ENCODE measurements around the gene USP7. TPM values are rescaled to one million over a fixed set of nuclear protein-coding genes. Genes with fewer than 3 reads are reported as not detected.

USP7 gene
- total and polyA plus RNA-seq, 10 of the 15 experiments (the other 5 are each of a cell fraction or from before 2014, with no cell fraction given): 16.2 to 133 (median 60.5) TPM

DNA sequence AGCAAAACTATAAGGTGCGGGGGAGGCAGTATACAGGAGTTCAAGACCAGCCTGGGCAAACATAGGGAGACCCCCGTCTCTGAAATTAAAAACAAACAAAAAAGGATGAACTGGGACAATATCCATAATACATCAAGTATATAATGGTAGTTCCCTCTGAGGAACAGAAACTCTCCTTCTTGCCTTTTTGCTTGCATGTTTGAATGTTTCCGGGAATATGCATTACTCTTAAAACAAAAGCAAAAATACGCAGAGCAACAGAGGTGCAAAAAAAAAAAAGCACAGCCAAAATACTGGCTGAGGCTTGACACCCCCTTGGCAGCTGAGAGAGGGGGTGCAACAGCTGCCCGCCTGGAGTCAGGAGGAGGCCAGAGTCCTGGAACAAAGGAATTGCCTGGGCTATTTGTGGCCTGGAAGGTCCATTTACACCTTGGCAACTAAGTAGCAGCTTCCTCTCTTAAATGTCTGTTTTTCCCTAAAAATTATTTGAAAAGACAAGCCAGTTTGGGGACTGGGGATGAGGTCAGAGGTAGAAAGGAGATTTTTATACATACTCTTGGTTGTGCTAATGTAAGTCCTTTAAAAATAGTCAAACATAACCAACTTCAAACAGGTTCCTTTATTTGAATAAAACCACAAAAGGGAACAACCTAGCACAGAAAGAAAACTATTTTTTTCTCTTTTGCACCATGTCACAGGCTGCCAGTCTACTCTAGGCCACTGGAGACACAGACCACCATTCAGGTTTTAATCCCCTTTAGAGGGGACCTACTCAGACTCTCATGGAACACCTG, 19.5 kb downstream of the USP7 start (continued):
- TF ChIP-seq, protein P1, sequence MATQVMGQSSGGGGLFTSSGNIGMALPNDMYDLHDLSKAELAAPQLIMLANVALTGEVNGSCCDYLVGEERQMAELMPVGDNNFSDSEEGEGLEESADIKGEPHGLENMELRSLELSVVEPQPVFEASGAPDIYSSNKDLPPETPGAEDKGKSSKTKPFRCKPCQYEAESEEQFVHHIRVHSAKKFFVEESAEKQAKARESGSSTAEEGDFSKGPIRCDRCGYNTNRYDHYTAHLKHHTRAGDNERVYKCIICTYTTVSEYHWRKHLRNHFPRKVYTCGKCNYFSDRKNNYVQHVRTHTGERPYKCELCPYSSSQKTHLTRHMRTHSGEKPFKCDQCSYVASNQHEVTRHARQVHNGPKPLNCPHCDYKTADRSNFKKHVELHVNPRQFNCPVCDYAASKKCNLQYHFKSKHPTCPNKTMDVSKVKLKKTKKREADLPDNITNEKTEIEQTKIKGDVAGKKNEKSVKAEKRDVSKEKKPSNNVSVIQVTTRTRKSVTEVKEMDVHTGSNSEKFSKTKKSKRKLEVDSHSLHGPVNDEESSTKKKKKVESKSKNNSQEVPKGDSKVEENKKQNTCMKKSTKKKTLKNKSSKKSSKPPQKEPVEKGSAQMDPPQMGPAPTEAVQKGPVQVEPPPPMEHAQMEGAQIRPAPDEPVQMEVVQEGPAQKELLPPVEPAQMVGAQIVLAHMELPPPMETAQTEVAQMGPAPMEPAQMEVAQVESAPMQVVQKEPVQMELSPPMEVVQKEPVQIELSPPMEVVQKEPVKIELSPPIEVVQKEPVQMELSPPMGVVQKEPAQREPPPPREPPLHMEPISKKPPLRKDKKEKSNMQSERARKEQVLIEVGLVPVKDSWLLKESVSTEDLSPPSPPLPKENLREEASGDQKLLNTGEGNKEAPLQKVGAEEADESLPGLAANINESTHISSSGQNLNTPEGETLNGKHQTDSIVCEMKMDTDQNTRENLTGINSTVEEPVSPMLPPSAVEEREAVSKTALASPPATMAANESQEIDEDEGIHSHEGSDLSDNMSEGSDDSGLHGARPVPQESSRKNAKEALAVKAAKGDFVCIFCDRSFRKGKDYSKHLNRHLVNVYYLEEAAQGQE (IDR thresholded peaks at IDR 0.05; ENCODE audit: low read depth, low read length): no peak
- peak; percentile 33; the same call in 1 of the 2 replicates for TF ChIP-seq DPF2 (IDR thresholded peaks at IDR 0.05)
- TF ChIP-seq NR2C2 (IDR thresholded peaks at IDR 0.05; ENCODE audit: borderline replicate concordance, control insufficient read depth, insufficient read length, low read depth): no peak
- TF ChIP-seq YY1 (IDR thresholded peaks at IDR 0.05; ENCODE audit: low read depth, low read length): no peak
- TF ChIP-seq, protein P2, sequence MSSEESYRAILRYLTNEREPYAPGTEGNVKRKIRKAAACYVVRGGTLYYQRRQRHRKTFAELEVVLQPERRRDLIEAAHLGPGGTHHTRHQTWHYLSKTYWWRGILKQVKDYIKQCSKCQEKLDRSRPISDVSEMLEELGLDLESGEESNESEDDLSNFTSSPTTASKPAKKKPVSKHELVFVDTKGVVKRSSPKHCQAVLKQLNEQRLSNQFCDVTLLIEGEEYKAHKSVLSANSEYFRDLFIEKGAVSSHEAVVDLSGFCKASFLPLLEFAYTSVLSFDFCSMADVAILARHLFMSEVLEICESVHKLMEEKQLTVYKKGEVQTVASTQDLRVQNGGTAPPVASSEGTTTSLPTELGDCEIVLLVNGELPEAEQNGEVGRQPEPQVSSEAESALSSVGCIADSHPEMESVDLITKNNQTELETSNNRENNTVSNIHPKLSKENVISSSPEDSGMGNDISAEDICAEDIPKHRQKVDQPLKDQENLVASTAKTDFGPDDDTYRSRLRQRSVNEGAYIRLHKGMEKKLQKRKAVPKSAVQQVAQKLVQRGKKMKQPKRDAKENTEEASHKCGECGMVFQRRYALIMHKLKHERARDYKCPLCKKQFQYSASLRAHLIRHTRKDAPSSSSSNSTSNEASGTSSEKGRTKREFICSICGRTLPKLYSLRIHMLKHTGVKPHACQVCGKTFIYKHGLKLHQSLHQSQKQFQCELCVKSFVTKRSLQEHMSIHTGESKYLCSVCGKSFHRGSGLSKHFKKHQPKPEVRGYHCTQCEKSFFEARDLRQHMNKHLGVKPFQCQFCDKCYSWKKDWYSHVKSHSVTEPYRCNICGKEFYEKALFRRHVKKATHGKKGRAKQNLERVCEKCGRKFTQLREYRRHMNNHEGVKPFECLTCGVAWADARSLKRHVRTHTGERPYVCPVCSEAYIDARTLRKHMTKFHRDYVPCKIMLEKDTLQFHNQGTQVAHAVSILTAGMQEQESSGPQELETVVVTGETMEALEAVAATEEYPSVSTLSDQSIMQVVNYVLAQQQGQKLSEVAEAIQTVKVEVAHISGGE (CRISPR knock-in tag; IDR thresholded peaks at IDR 0.05): no peak
- no peak for TF ChIP-seq CBX5 (IDR thresholded peaks at IDR 0.05; ENCODE audit: low read depth)
- no peak for TF ChIP-seq SMARCA5 (IDR thresholded peaks at IDR 0.05)
- TF ChIP-seq EED (IDR thresholded peaks at IDR 0.05; ENCODE audit: low read depth): peak; percentile 41; the same call in 1 of the 2 replicates
- no peak for TF ChIP-seq SREBF2 (IDR thresholded peaks at IDR 0.05; ENCODE audit: low read length)
- TF ChIP-seq IKZF1 (conservative IDR thresholded peaks at IDR 0.05): peak; percentile 55
- TF ChIP-seq, protein P3, sequence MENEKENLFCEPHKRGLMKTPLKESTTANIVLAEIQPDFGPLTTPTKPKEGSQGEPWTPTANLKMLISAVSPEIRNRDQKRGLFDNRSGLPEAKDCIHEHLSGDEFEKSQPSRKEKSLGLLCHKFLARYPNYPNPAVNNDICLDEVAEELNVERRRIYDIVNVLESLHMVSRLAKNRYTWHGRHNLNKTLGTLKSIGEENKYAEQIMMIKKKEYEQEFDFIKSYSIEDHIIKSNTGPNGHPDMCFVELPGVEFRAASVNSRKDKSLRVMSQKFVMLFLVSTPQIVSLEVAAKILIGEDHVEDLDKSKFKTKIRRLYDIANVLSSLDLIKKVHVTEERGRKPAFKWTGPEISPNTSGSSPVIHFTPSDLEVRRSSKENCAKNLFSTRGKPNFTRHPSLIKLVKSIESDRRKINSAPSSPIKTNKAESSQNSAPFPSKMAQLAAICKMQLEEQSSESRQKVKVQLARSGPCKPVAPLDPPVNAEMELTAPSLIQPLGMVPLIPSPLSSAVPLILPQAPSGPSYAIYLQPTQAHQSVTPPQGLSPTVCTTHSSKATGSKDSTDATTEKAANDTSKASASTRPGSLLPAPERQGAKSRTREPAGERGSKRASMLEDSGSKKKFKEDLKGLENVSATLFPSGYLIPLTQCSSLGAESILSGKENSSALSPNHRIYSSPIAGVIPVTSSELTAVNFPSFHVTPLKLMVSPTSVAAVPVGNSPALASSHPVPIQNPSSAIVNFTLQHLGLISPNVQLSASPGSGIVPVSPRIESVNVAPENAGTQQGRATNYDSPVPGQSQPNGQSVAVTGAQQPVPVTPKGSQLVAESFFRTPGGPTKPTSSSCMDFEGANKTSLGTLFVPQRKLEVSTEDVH (IDR thresholded peaks at IDR 0.05; ENCODE audit: low read depth, partially characterized antibody): no peak
- no peak for TF ChIP-seq ZNF274 (IDR thresholded peaks at IDR 0.05; ENCODE audit: insufficient read depth, insufficient read length)
- no peak for TF ChIP-seq TAF1 (IDR thresholded peaks at IDR 0.05; ENCODE audit: borderline replicate concordance, low read depth, low read length)
- TF ChIP-seq, protein P4, sequence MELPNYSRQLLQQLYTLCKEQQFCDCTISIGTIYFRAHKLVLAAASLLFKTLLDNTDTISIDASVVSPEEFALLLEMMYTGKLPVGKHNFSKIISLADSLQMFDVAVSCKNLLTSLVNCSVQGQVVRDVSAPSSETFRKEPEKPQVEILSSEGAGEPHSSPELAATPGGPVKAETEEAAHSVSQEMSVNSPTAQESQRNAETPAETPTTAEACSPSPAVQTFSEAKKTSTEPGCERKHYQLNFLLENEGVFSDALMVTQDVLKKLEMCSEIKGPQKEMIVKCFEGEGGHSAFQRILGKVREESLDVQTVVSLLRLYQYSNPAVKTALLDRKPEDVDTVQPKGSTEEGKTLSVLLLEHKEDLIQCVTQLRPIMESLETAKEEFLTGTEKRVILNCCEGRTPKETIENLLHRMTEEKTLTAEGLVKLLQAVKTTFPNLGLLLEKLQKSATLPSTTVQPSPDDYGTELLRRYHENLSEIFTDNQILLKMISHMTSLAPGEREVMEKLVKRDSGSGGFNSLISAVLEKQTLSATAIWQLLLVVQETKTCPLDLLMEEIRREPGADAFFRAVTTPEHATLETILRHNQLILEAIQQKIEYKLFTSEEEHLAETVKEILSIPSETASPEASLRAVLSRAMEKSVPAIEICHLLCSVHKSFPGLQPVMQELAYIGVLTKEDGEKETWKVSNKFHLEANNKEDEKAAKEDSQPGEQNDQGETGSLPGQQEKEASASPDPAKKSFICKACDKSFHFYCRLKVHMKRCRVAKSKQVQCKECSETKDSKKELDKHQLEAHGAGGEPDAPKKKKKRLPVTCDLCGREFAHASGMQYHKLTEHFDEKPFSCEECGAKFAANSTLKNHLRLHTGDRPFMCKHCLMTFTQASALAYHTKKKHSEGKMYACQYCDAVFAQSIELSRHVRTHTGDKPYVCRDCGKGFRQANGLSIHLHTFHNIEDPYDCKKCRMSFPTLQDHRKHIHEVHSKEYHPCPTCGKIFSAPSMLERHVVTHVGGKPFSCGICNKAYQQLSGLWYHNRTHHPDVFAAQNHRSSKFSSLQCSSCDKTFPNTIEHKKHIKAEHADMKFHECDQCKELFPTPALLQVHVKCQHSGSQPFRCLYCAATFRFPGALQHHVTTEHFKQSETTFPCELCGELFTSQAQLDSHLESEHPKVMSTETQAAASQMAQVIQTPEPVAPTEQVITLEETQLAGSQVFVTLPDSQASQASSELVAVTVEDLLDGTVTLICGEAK (IDR thresholded peaks at IDR 0.05; ENCODE audit: borderline replicate concordance): no peak

Measured in GM12878 (cell line).